Skeletal muscle cell (primary cell): ENCODE results near the gene CYGB.
A peak's percentile ranks its signal among the peaks of the same experiment; 100 is the strongest.

Experiments
- DNase-seq: peaks from one replicate; pipeline ENCODE4 v3.0.0-alpha.2; 2010; ENCODE audit warnings: low read depth
- H3K4me3 ChIP-seq: 2 replicates; pipeline ENCODE4 v1.5.1; 2011; ENCODE audit warnings: low read depth, mild to moderate bottlenecking, control low read depth, low read length, moderate library complexity

Gene CYGB

DNA sequence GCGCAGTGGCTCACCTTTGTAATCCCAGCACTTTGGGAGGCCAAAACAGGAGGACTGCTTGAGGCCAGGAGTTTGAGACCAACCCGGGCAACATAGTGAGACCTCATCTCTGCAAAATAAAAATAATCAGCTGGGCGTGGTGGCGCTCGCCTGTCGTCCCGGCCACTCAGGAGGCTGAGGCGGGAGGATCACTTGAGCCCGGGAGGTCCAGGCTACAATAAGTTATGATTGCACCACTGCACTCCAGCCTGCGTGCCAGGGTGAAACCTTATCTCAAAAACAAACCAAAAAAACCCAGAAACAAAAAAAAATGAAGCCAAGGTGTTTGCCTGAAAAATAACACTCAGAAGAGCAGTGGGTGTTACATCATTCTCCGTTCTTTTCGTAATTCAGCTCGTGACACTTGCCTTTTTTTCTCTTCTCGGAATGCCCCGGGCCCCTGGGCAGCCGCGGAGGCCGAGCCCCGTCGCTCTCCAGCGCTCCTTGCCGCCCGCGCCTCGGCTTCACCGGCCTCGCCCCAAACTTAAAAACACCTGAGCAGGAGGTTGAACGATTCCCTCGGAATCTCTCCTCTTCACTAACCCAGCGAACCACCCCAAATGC is 19.4 kb upstream of the CYGB start:
- no peak for DNase-seq
- peak overlapping the region; percentile 78 for H3K4me3 ChIP-seq

- DNase-seq, result no peak
- H3K4me3 ChIP-seq, result no peak overlapping the region
These were observed 16.6 kb upstream of the CYGB start for GRCh38 chr17:76554131-76554530.

- H3K4me3 ChIP-seq, result no peak overlapping the region
- DNase-seq, result no peak
These were observed 15.8 kb upstream of the CYGB start for GRCh38 chr17:76553178-76553908.

DNA sequence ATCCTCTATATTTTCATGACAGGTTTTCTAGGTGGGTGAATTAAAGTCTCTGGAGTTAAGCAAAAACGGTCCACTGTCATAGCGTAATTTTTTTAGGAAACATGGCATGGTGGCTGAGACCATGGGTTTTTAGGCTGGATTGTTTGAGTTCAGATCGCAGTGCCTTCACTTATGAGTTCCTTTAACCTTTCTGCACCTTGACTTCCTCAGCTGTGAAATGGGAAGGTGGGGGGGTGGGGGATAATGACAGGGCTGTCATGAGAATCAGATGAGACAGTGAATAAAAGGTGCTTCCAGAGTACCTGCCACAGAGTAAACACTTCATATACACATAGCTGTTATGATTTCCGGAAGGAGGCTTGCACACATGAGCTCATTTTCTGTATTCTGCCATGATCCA is 14.2 kb upstream of the CYGB start:
- no peak overlapping the region for H3K4me3 ChIP-seq

GRCh38 chr17:76550712-76551615 is 13.5 kb upstream of the CYGB start:
- no peak for DNase-seq
- peak overlapping the region; percentile 20 for H3K4me3 ChIP-seq

More for the DNA sequence above, 14.2 kb upstream of the CYGB start:
- no peak for DNase-seq

- no peak for DNase-seq
- H3K4me3 ChIP-seq, result no peak overlapping the region
These were observed 12.0 kb upstream of the CYGB start for GRCh38 chr17:76549539-76549938.

- DNase-seq, result no peak
- no peak overlapping the region for H3K4me3 ChIP-seq
These were observed 11.7 kb upstream of the CYGB start for GRCh38 chr17:76549215-76549518.

GRCh38 chr17:76548378-76549214 is 11.1 kb upstream of the CYGB start:
- H3K4me3 ChIP-seq, result no peak overlapping the region
- DNase-seq, result no peak

GRCh38 chr17:76547642-76548202 is 10.2 kb upstream of the CYGB start:
- no peak overlapping the region for H3K4me3 ChIP-seq
- no peak for DNase-seq

GRCh38 chr17:76547183-76547641 is 9.7 kb upstream of the CYGB start:
- no peak overlapping the region for H3K4me3 ChIP-seq
- peak; percentile 49 for DNase-seq

- DNase-seq, result peak; percentile 88
- no peak overlapping the region for H3K4me3 ChIP-seq
These were observed 9.2 kb upstream of the CYGB start for GRCh38 chr17:76546556-76547182.

DNA sequence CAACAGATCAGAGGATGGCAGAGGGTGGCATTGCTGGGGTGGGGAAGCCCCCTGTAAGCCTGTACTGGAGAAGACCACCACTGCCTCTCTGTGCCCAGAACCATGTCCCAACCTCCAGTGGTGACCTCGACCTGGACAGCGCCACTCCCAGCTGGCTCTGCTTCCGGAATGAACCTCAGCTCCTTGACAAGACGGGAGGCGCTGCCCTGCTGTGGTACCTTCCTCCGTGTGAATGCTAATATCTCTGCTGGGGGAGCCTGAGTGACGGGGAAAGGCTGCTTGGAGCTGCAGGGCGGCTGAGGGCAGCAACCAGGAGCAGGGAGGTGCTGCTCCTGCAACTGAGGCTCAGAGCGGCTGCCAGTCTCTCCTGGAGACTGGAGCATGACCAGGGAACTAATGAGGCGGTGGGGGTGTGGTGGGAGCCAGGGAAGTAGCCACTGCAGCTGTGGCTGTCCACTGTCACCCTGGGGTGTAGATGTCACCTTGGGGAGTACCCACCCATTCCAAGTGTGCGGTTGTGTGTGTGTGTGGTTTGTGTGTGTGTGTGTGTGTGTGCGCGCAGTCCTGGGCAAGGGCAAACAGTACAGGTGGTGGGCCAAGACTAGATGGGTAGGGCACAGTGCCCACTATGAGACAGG is 8.5 kb upstream of the CYGB start:
- no peak overlapping the region for H3K4me3 ChIP-seq
- DNase-seq, result no peak

- H3K4me3 ChIP-seq, result no peak overlapping the region
- DNase-seq, result no peak
These were observed 7.2 kb upstream of the CYGB start for GRCh38 chr17:76544546-76545365.

GRCh38 chr17:76543826-76544545 is 6.5 kb upstream of the CYGB start:
- H3K4me3 ChIP-seq, result no peak overlapping the region
- no peak for DNase-seq

DNA sequence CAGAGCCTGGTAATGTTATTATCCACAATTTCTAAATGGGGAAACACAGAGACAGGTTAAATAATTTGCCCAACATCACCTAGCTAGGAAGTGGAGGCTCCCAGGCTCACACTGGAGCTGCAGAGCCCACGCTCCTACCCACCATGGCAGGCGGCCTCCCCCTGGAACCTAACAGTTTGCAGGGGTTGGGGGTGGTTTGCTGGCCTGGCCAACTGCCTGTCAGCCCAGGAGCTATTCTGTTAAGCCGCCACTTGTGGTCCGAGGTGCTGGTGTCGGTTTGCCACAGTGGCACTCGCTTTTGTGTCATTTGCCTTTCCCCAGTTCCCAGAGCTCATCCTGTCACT is 5.9 kb upstream of the CYGB start:
- no peak for DNase-seq
- no peak overlapping the region for H3K4me3 ChIP-seq

DNA sequence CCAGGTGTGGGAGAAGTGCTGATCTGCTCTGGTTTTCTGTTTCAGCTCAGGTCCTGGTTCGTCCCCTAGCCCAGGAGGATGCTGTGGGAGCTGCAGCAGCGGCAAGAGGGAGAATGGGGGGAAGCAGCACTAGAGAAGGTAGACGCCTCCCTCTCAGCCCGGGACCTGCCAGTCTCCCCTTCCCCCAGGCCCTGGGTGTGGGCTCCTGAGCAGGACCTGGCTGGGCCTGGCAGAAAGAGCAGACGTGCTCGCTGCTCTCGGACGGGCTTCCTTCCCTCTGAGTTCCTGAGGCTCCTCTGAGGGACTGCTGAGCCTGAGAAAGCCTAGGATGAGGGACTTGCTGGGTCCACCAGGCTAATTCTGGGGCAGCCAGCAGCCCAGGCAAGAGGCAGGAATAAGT is 5.5 kb upstream of the CYGB start:
- H3K4me3 ChIP-seq, result no peak overlapping the region
- DNase-seq, result no peak

DNA sequence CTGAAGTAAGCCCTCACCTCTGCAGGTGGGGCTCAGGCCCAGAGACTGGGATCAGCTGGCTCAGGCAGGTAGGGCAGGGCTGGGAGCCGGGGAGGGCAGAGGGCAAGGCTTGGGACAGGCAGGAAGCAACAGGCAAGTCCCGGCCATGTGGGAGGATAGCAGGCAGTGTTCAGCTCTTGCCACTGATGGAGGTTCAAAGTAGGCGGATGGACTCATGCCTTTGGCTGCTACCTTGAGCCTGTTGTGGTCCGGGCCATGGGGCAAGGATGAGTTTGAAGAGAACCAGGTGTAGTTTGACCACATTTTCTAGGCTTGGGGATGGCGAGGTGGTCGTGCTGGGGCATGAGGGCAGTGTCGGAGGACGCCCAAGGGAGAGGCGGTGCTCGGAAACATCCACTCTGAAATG is 5.1 kb upstream of the CYGB start:
- H3K4me3 ChIP-seq, result no peak overlapping the region
- no peak for DNase-seq
